GM10847 (cell line): ENCODE results near the gene EGF.

Source experiments
- POLR2A ChIP-seq: IDR thresholded peaks from 2 replicates; pipeline ENCODE4 v1.6.1; 2011; ENCODE audit not compliant: insufficient read length; ENCODE audit errors: extremely low read depth

The EGF gene

GRCh38 chr4:110002326-110002725, 89.6 kb downstream of the EGF start:
- no peak for TF ChIP-seq POLR2A

- no peak for TF ChIP-seq POLR2A
Observed at GRCh38 chr4:110003401-110004187, 90.9 kb downstream of the EGF start.

GRCh38 chr4:110004556-110004955, 91.9 kb downstream of the EGF start:
- TF ChIP-seq POLR2A = no peak

- no peak for TF ChIP-seq POLR2A
Observed at GRCh38 chr4:110005461-110006056, 92.9 kb downstream of the EGF start.

GRCh38 chr4:110007217-110007616, 94.5 kb downstream of the EGF start:
- TF ChIP-seq POLR2A = no peak

GRCh38 chr4:110008540-110008939, 95.9 kb downstream of the EGF start:
- TF ChIP-seq POLR2A = no peak

- no peak for TF ChIP-seq POLR2A
Observed at GRCh38 chr4:110009550-110009949, 96.9 kb downstream of the EGF start.

GRCh38 chr4:110010797-110011196, 98.1 kb downstream of the EGF start:
- no peak for TF ChIP-seq POLR2A

GRCh38 chr4:110012917-110013316, 100.2 kb downstream of the EGF start:
- no peak for TF ChIP-seq POLR2A

- TF ChIP-seq POLR2A = no peak
Observed at GRCh38 chr4:110014233-110014632, 101.5 kb downstream of the EGF start.

GRCh38 chr4:110019153-110019552, 106.5 kb downstream of the EGF start:
- TF ChIP-seq POLR2A = no peak

GRCh38 chr4:110020139-110020538, 107.5 kb downstream of the EGF start:
- TF ChIP-seq POLR2A = no peak

GRCh38 chr4:110020646-110021443, 108.2 kb downstream of the EGF start:
- TF ChIP-seq POLR2A = no peak

- TF ChIP-seq POLR2A = no peak
Observed at GRCh38 chr4:110022457-110022856, 109.8 kb downstream of the EGF start.

GRCh38 chr4:110025056-110025455, 112.4 kb downstream of the EGF start:
- TF ChIP-seq POLR2A = no peak

GRCh38 chr4:110025718-110026117, 113.0 kb downstream of the EGF start:
- TF ChIP-seq POLR2A = no peak
